GM12878 (cell line): ENCODE results near the gene SPRTN. TPM values are rescaled to one million over a fixed set of nuclear protein-coding genes. Genes with fewer than 3 reads are reported as not detected.

Experiments used
- ATAC-seq: fragments of 200-7000 bp; cut with Tn5 transposase; 3 replicates; pipeline ENCODE4 v1.9.1; 2020; ENCODE audit warnings: mild to moderate bottlenecking, moderate library complexity
- BruUV-seq: library from RNA; stranded (reverse); fragments of 400-500 nt; replicated peaks from 2 replicates; lab custom pipeline; 2021; lab: Mats Ljungman, UMichigan
- CTCF ChIA-PET: fragments of 300-600 bp; sonication (Branson Sonifier 250); formaldehyde crosslinking; extraction: SDS; loops from one replicate; lab custom pipeline; 2021; ENCODE audit warnings: inconsistent platforms; lab: Yijun Ruan, JAX
- POLR2A ChIA-PET: fragments of 350-600 bp; formaldehyde crosslinking; extraction: SDS; loops from one replicate; lab custom pipeline; 2021; ENCODE audit warnings: inconsistent platforms; lab: Charles Lee
- RAD21 ChIA-PET: fragments of 300-600 bp; sonication (Branson Sonifier 250); formaldehyde crosslinking; loops from one replicate; lab custom pipeline; 2023; ENCODE audit warnings: antibody characterized with exemption; ENCODE audit not compliant: unreplicated experiment; lab: Charles Lee
- SMC1A ChIA-PET: fragments of 300-600 bp; sonication (Branson Sonifier 250); formaldehyde crosslinking; loops from one replicate; lab custom pipeline; 2023; ENCODE audit not compliant: unreplicated experiment, uncharacterized antibody; lab: Charles Lee
- DNase-seq: peaks from one replicate; pipeline ENCODE4 v3.0.0-alpha.2; 2011; ENCODE audit warnings: low read depth, low spot score
- FAIRE-seq: peaks from 3 replicates; lab custom pipeline; 2011; peaks lifted over from hg19 to GRCh38; lab: Jason Lieb, UNC
- H2AFZ ChIP-seq: 2 replicates; pipeline ENCODE4 v1.6.0; 2011; ENCODE audit warnings: low read depth, low read length, control low read depth; ENCODE audit not compliant: control insufficient read depth
- H3K27ac ChIP-seq: 2 replicates; pipeline ENCODE4 v1.5.1; 2011; ENCODE audit warnings: control low read depth; ENCODE audit not compliant: control insufficient read depth, insufficient read depth
- H3K27me3 ChIP-seq, 2 experiments: replicated peaks in 1 of 2; 2 replicates each; pipeline versions ENCODE4 v1.6.0 to v1.6.1; 2011; ENCODE audit warnings: low read length in 1 of 2; ENCODE audit not compliant: control insufficient read depth in 2 of 2, insufficient read depth in 2 of 2
- H3K36me3 ChIP-seq, 2 experiments: 2 replicates each; pipeline ENCODE4 v1.5.1; 2011; ENCODE audit warnings: low read length in 1 of 2; ENCODE audit not compliant: control insufficient read depth in 2 of 2, insufficient read depth in 2 of 2
- H3K4me1 ChIP-seq: 2 replicates; pipeline ENCODE4 v1.6.1; 2011; ENCODE audit warnings: mild to moderate bottlenecking, low read length, moderate library complexity, mixed read lengths; ENCODE audit not compliant: control insufficient read depth, insufficient read depth
- H3K4me2 ChIP-seq: 2 replicates; pipeline ENCODE4 v1.6.0; 2011; ENCODE audit warnings: control low read depth; ENCODE audit not compliant: control insufficient read depth, insufficient read depth
- H3K4me3 ChIP-seq: fragments of 200-600 bp; sonication (generic); 2 replicates; pipeline ENCODE4 v1.5.1; 2016
- H3K79me2 ChIP-seq: 2 replicates; pipeline ENCODE4 v1.6.0; 2011; ENCODE audit warnings: low read length; ENCODE audit not compliant: control insufficient read depth, insufficient read depth
- H3K9ac ChIP-seq: 2 replicates; pipeline ENCODE4 v1.8.0; 2011; ENCODE audit warnings: low read length, control low read depth, mixed read lengths; ENCODE audit not compliant: control insufficient read depth, insufficient read depth
- H3K9me3 ChIP-seq: replicated peaks from 3 replicates; pipeline ENCODE4 v1.5.1; 2011; ENCODE audit warnings: mild to moderate bottlenecking, low read length; ENCODE audit not compliant: control insufficient read depth, insufficient read depth
- H4K20me1 ChIP-seq: 2 replicates; pipeline ENCODE4 v1.6.0; 2011; ENCODE audit not compliant: control insufficient read depth, insufficient read depth
- BCL11A ChIP-seq: IDR thresholded peaks from 2 replicates; pipeline ENCODE4 v1.6.1; 2011; ENCODE audit warnings: low read depth, low read length
- CTCF ChIP-seq, 3 experiments: IDR thresholded peaks in 2 of 3; conservative IDR thresholded peaks in 1 of 3; 2 replicates each; pipeline ENCODE4 v1.5.1; 2011; ENCODE audit warnings: low read depth in 3 of 3, low read length in 3 of 3, mild to moderate bottlenecking in 3 of 3, control low read depth in 2 of 3, moderate library complexity in 2 of 3, inconsistent platforms in 1 of 3, mixed read lengths in 1 of 3; ENCODE audit not compliant: control insufficient read depth in 2 of 3, insufficient read depth in 1 of 3; ENCODE audit errors: extremely low read depth in 1 of 3
- HDGF ChIP-seq: fragments of 450-650 bp; IDR thresholded peaks from 2 replicates; pipeline ENCODE4 v1.6.1; 2016; ENCODE audit warnings: antibody characterized with exemption
- KAT2A ChIP-seq: conservative IDR thresholded peaks from 2 replicates; pipeline ENCODE4 v1.6.1; 2011; ENCODE audit warnings: low read depth, low read length; ENCODE audit not compliant: control insufficient read depth
- MTA3 ChIP-seq: IDR thresholded peaks from 2 replicates; pipeline ENCODE4 v1.6.1; 2012; ENCODE audit warnings: low read length, inconsistent platforms, borderline replicate concordance
- MYC ChIP-seq: IDR thresholded peaks from 2 replicates; pipeline ENCODE4 v1.6.1; 2011; ENCODE audit warnings: mild to moderate bottlenecking, low read length, moderate library complexity, inconsistent platforms; ENCODE audit not compliant: insufficient read depth, insufficient replicate concordance, insufficient read length, severe bottlenecking
- NR2C1 ChIP-seq: fragments of 450-650 bp; IDR thresholded peaks from 2 replicates; pipeline ENCODE4 v1.6.1; 2017; ENCODE audit warnings: antibody characterized with exemption, mild to moderate bottlenecking, moderate library complexity
- RCOR1 ChIP-seq: conservative IDR thresholded peaks from 2 replicates; pipeline ENCODE4 v1.6.1; 2012; ENCODE audit warnings: low read depth, low read length, improper control_type of control experiment
- RUNX3 ChIP-seq: IDR thresholded peaks from 2 replicates; pipeline ENCODE4 v1.6.1; 2012; ENCODE audit warnings: low read length, inconsistent platforms
- YY1 ChIP-seq: IDR thresholded peaks from 2 replicates; pipeline ENCODE4 v1.6.1; 2011; ENCODE audit warnings: low read depth, mild to moderate bottlenecking, low read length
- WGBS: methylation state at CpG from one replicate; pipeline ENCODE4 v1.1.6; 2016; ENCODE audit warnings: low lambda C conversion rate; ENCODE audit not compliant: insufficient replicate concordance, insufficient coverage; ENCODE audit errors: missing lambda C conversion rate; 5-methylcytosine and 5-hydroxymethylcytosine counted together
- in situ Hi-C: fragments of 300-500 bp; cut with MboI; formaldehyde crosslinking; loops from 9 replicates; pipeline ENCODE4 v1.14.3; 2018; ENCODE audit warnings: mixed read lengths
- intact Hi-C: fragments of 100-400 bp; cut with micrococcal nuclease; formaldehyde crosslinking; loops from one replicate; pipeline ENCODE4 v1.14.2; 2022; ENCODE audit not compliant: unreplicated experiment
- polyA plus RNA-seq, 11 experiments: library from polyadenylated mRNA; depleted of rRNA in 4 of 11; unstranded in 6 of 11; stranded (reverse) in 5 of 11; fragments of >200 nt; fragmentation: Nextera tagmentation in 4 of 11; fragmentation: Illumina TruSeq in 1 of 11; extraction: Ambion mirVana in 4 of 11; extraction: Trizol in 1 of 11; gene quantifications; 1 replicate in 1 of 11; 2 replicates in 10 of 11; pipeline versions ENCODE4 v1.2.1 to v1.2.3, GENCODE V29; 2011 to 2016; ENCODE audit warnings: inconsistent platforms in 2 of 11, missing spikeins in 2 of 11, low read depth in 1 of 11
- total RNA-seq, 4 experiments: library from RNA; depleted of rRNA in 3 of 4; stranded (reverse); fragments of >200 nt in 3 of 4; fragmentation: Illumina TruSeq in 1 of 4; extraction: Trizol in 1 of 4; gene quantifications; 2 replicates each; pipeline versions ENCODE4 v1.2.1 to v1.2.3, GENCODE V29; 2013 to 2021

SPRTN gene
- total and polyA plus RNA-seq, 10 of the 15 experiments (the other 5 are each of a cell fraction or from before 2014, with no cell fraction given) = 4.4 to 16.5 (median 12.1) TPM

- H4K20me1 ChIP-seq = no peaks in the 10 kb centered on the region; the same call in 1 of the 2 replicates
Measured at GRCh38 chr1:231337043-231337471, 1.0 kb upstream of the SPRTN start.

More at GRCh38 chr1:231337043-231337471, 1.0 kb upstream of the SPRTN start:
- no peaks in the 10 kb centered on the region for H3K27me3 ChIP-seq
- intact Hi-C loops (loop anchor here (5.0 kb wide), 1 partner anchor 95 kb away; the partner anchor contains the start of gene GNPAT), in situ Hi-C loops (no loop called here)
- peaks cover 67% of the 10 kb centered on the region for H3K79me2 ChIP-seq
- no peak for TF ChIP-seq MTA3
- no peak for TF ChIP-seq YY1
- TF ChIP-seq RUNX3 = no peak
- no peak for TF ChIP-seq RCOR1
- TF ChIP-seq NR2C1 = no peak
- TF ChIP-seq CTCF (IDR thresholded peaks at IDR 0.05 in 2 of 3, conservative IDR thresholded peaks at IDR 0.05 in 1 of 3; ENCODE audit: control insufficient read depth in 2 of 3, extremely low read depth in 1 of 3, insufficient read depth in 1 of 3, low read depth in 3 of 3, low read length in 3 of 3) = no peak
- TF ChIP-seq BCL11A = no peak
- TF ChIP-seq MYC = no peak
- TF ChIP-seq KAT2A = no peak
- no peak for TF ChIP-seq HDGF
- CTCF ChIA-PET = interaction anchor here (0.6 to 2.6 kb wide), 3 partner anchors 11 to 19 kb away, joined by 3 to 15 read pairs (median 3); no protein-coding TSS in a partner anchor
- 5% methylated on average over 28 of the region's 32 CpGs for WGBS
- no peak for DNase-seq
- no peaks in the 10 kb centered on the region for H3K9me3 ChIP-seq
- peak overlapping the region; percentile 93 for H3K4me2 ChIP-seq
- peak overlapping the region; percentile 91 for H3K9ac ChIP-seq
- H3K4me1 ChIP-seq = peaks cover 8% of the 10 kb centered on the region
- H3K4me3 ChIP-seq = peak overlapping the region; percentile 91
- SMC1A ChIA-PET = interaction anchor here (0.7 to 2.5 kb wide), 8 partner anchors 10 to 198 kb away, joined by 3 to 7 read pairs (median 4); no protein-coding TSS in a partner anchor
- no peaks in the 10 kb centered on the region for H3K36me3 ChIP-seq
- peak overlapping the region; percentile 95; the same call in 1 of the 2 replicates for H3K27ac ChIP-seq
- POLR2A ChIA-PET = interaction anchor here (0.8 to 1.3 kb wide), 4 partner anchors 15 to 221 kb away, joined by 3 to 4 read pairs (median 4); no protein-coding TSS in a partner anchor
- H2AFZ ChIP-seq = peak overlapping the region; percentile 98
- peak; percentile 22 for ATAC-seq
- BruUV-seq = no TSS peak
- FAIRE-seq = no peak
- RAD21 ChIA-PET = interaction anchor here (0.8 to 2.3 kb wide), 8 partner anchors 9 to 198 kb away, joined by 3 to 13 read pairs (median 4); no protein-coding TSS in a partner anchor
